Measurements from ENCODE around the gene MAP7. TPM values are rescaled to one million over a fixed set of nuclear protein-coding genes. Genes with fewer than 3 reads are reported as not detected.
A peak's percentile ranks its signal among the peaks of the same experiment; 100 is the strongest.

The MAP7 gene
- total RNA-seq = 10 to 100 TPM; 18.3 to 33.0 (median 28.2) TPM

GRCh38 chr6:136550330-136551071 lies at the start of gene MAP7:
MAP7 (minus strand) TSS chr6:136550422; CDS start chr6:136550408, 14 bp downstream.
- H3K4me1 ChIP-seq = peaks cover 0 to 29% (median 3%) of the 10 kb centered on the region in 3 donors
- TF ChIP-seq POLR2A (IDR thresholded peaks at IDR 0.05) (peak in 2 of 4 donors; percentile 36 to 43), CTCF (IDR thresholded peaks at IDR 0.05) (peak; percentile 77 to 100 (median 98))
- DNase-seq = no peak
- H3K9me3 ChIP-seq = no peaks in the 10 kb centered on the region
- H3K27me3 ChIP-seq = peaks cover 0 to 27% (median 0%) of the 10 kb centered on the region in 4 donors
- 1 to 10% methylated on average over 2 to 21 of the region's 79 CpGs for WGBS, 2 donors
- peaks cover 0 to 9% (median 0%) of the 10 kb centered on the region in 3 donors for H3K36me3 ChIP-seq
- H3K27ac ChIP-seq = peak within 1 kb of the TSS; percentile 79 to 92 (median 87)
- H3K4me3 ChIP-seq = peak within 1 kb of the TSS; percentile 56 to 91 (median 73)
- intact Hi-C loops (cut with DNase I) = no loop called here

GRCh38 chr6:136599329-136600011 lies 49.2 kb upstream of the MAP7 start:
- WGBS, 2 donors = 70 to 74% methylated on average over 10 of the region's 10 CpGs
- H3K27ac ChIP-seq = peak overlapping the region in 3 of 4 donors; percentile 17 to 44 (median 42)

GRCh38 chr6:136598048-136598447 lies 47.8 kb upstream of the MAP7 start:
- no peaks in the 10 kb centered on the region for H3K27me3 ChIP-seq
- 93 to 96% methylated on average over 3 of the region's 3 CpGs for WGBS, 2 donors
- no peak for TF ChIP-seq POLR2A (IDR thresholded peaks at IDR 0.05)
- no peak for TF ChIP-seq CTCF (IDR thresholded peaks at IDR 0.05)
- H3K9me3 ChIP-seq = no peaks in the 10 kb centered on the region
- DNase-seq = no peak
- intact Hi-C loops (cut with DNase I) = no loop called here
- H3K4me1 ChIP-seq = peaks cover 0 to 27% (median 3%) of the 10 kb centered on the region in 3 donors
- no peak overlapping the region for H3K27ac ChIP-seq
- H3K36me3 ChIP-seq = peaks cover 0 to 64% (median 0%) of the 10 kb centered on the region in 3 donors
- no peak overlapping the region for H3K4me3 ChIP-seq

More at GRCh38 chr6:136599329-136600011, 49.2 kb upstream of the MAP7 start:
- Histone ChIP-seq H3K9me3 (no peaks in the 10 kb centered on the region), H3K27me3 (no peaks in the 10 kb centered on the region), H3K4me1 (peaks cover 0 to 15% (median under 1%) of the 10 kb centered on the region in 3 donors), H3K36me3 (peaks cover 0 to 74% (median 0%) of the 10 kb centered on the region in 3 donors), H3K4me3 (no peak overlapping the region)
- DNase-seq = no peak
- intact Hi-C loops (cut with DNase I) = no loop called here
- TF ChIP-seq POLR2A (IDR thresholded peaks at IDR 0.05) (no peak), CTCF (IDR thresholded peaks at IDR 0.05) (no peak)

- Histone ChIP-seq H3K4me1 (peaks cover 0 to 21% (median 3%) of the 10 kb centered on the region in 3 donors), H3K9me3 (no peaks in the 10 kb centered on the region), H3K4me3 (no peak overlapping the region), H3K27ac (peak overlapping the region in 2 of 4 donors; percentile 30 to 37), H3K27me3 (no peaks in the 10 kb centered on the region), H3K36me3 (peaks cover 0 to 68% (median 19%) of the 10 kb centered on the region in 3 donors)
- DNase-seq = no peak
- 95 to 97% methylated on average over 8 of the region's 8 CpGs for WGBS, 2 donors
- intact Hi-C loops (cut with DNase I) = no loop called here
- TF ChIP-seq POLR2A (IDR thresholded peaks at IDR 0.05) = no peak
- TF ChIP-seq CTCF (IDR thresholded peaks at IDR 0.05) = no peak
These were observed 44.4 kb upstream of the MAP7 start for GRCh38 chr6:136594671-136595070.

Measured in esophagus squamous epithelium (tissue), 5 donors.